ENCODE results near the gene SHTN1. TPM values are rescaled to one million over a fixed set of nuclear protein-coding genes. Genes with fewer than 3 reads are reported as not detected.

Gene SHTN1
- total and polyA plus RNA-seq, 10 of the 15 experiments (the other 5 are each of a cell fraction or from before 2014, with no cell fraction given): 0.79 to 4.0 (median 2.0) TPM

GRCh38 chr10:116998172-116998571, 6.8 kb downstream of the SHTN1 start:
- H3K9ac ChIP-seq (ENCODE audit: control insufficient read depth, insufficient read depth, low read length): no peak overlapping the region
- ChIA-PET SMC1A (ENCODE audit: uncharacterized antibody, unreplicated experiment) (no interaction called here), RAD21 (ENCODE audit: unreplicated experiment) (no interaction called here), POLR2A (no interaction called here), CTCF (no interaction called here)
- H3K27me3 ChIP-seq (replicated peaks in 1 of 2; ENCODE audit: control insufficient read depth in 2 of 2, insufficient read depth in 2 of 2, low read length in 1 of 2): peaks cover 0 to 3% of the 10 kb centered on the region in 2 experiments; a peak in 1 of 4 replicates
- WGBS (ENCODE audit: insufficient coverage, insufficient replicate concordance, low lambda C conversion rate, missing lambda C conversion rate): 58% methylated on average over 4 of the region's 4 CpGs
- no peak overlapping the region for H3K4me2 ChIP-seq (ENCODE audit: control insufficient read depth, insufficient read depth)
- H3K36me3 ChIP-seq (ENCODE audit: control insufficient read depth in 2 of 2, insufficient read depth in 2 of 2, low read length in 1 of 2): no peaks in the 10 kb centered on the region
- no peaks in the 10 kb centered on the region for H4K20me1 ChIP-seq (ENCODE audit: control insufficient read depth, insufficient read depth)
- TF ChIP-seq NFIC (IDR thresholded peaks at IDR 0.05; ENCODE audit: low read depth, low read length) (no peak), TBL1XR1 (IDR thresholded peaks at IDR 0.05; ENCODE audit: low read depth, low read length) (no peak), MYC (IDR thresholded peaks at IDR 0.05; ENCODE audit: insufficient read depth, insufficient read length, insufficient replicate concordance, low read length, severe bottlenecking) (no peak), MAX (IDR thresholded peaks at IDR 0.05; ENCODE audit: low read depth, low read length) (no peak), GABPA (IDR thresholded peaks at IDR 0.05; ENCODE audit: low read depth) (no peak), PAX5 (IDR thresholded peaks at IDR 0.05; ENCODE audit: borderline replicate concordance, low read depth, low read length) (no peak)
- in situ Hi-C loops (cut with MboI) (no loop called here), intact Hi-C loops (cut with micrococcal nuclease; ENCODE audit: unreplicated experiment) (loop anchor here (10.0 kb wide), 1 partner anchor 177 kb away; no protein-coding TSS in a partner anchor)
- H3K4me3 ChIP-seq: no peak overlapping the region
- no peak overlapping the region for H2AFZ ChIP-seq (ENCODE audit: control insufficient read depth, low read depth, low read length)
- no TSS peak for BruUV-seq (replicated peaks)
- H3K4me1 ChIP-seq (ENCODE audit: control insufficient read depth, insufficient read depth, low read length): no peaks in the 10 kb centered on the region
- FAIRE-seq: no peak
- ATAC-seq: no peak
- H3K79me2 ChIP-seq (ENCODE audit: control insufficient read depth, insufficient read depth, low read length): no peaks in the 10 kb centered on the region
- no peaks in the 10 kb centered on the region for H3K9me3 ChIP-seq (replicated peaks; ENCODE audit: control insufficient read depth, insufficient read depth, low read length)
- no peak overlapping the region for H3K27ac ChIP-seq (ENCODE audit: control insufficient read depth, insufficient read depth)
- no peak for DNase-seq (ENCODE audit: low read depth, low spot score)

DNA sequence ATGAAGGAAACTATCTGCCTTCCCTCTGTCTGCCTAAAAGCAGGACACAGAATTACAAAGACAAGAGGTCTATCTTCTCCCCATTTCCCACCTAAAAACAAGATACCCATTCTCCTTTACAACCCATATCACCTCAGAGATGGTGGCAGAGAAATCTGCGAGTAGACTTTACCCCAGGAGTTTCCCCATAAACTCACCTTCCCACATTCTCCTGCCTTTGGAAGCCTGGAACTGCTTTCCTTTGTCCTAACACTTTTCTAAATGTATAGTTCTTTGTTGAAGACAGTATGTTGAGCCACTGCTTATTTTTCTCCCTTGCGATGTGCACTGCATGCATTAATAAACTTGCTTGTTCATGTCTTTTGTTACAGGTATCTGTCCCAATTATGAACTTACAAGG, 8.0 kb downstream of the SHTN1 start:
- intact Hi-C loops (cut with micrococcal nuclease; ENCODE audit: unreplicated experiment): loop anchor here (10.0 kb wide), 1 partner anchor 178 kb away; no protein-coding TSS in a partner anchor
- RAD21 ChIA-PET (ENCODE audit: unreplicated experiment): no interaction called here
- no TSS peak for BruUV-seq (replicated peaks)
- in situ Hi-C loops (cut with MboI): no loop called here
- FAIRE-seq (no peak), DNase-seq (ENCODE audit: low read depth, low spot score) (no peak), ATAC-seq (no peak)
- Histone ChIP-seq H3K9me3 (replicated peaks; ENCODE audit: control insufficient read depth, insufficient read depth, low read length) (no peaks in the 10 kb centered on the region), H3K27ac (ENCODE audit: control insufficient read depth, insufficient read depth) (no peak overlapping the region), H3K9ac (ENCODE audit: control insufficient read depth, insufficient read depth, low read length) (no peak overlapping the region), H3K27me3 (replicated peaks in 1 of 2; ENCODE audit: control insufficient read depth in 2 of 2, insufficient read depth in 2 of 2, low read length in 1 of 2) (peaks cover 0 to 3% of the 10 kb centered on the region in 2 experiments; a peak in 1 of 4 replicates), H3K4me3 (no peak overlapping the region), H2AFZ (ENCODE audit: control insufficient read depth, low read depth, low read length) (no peak overlapping the region), H3K79me2 (ENCODE audit: control insufficient read depth, insufficient read depth, low read length) (no peaks in the 10 kb centered on the region), H3K36me3 (ENCODE audit: control insufficient read depth in 2 of 2, insufficient read depth in 2 of 2, low read length in 1 of 2) (no peaks in the 10 kb centered on the region), H4K20me1 (ENCODE audit: control insufficient read depth, insufficient read depth) (no peaks in the 10 kb centered on the region), H3K4me1 (ENCODE audit: control insufficient read depth, insufficient read depth, low read length) (no peaks in the 10 kb centered on the region), H3K4me2 (ENCODE audit: control insufficient read depth, insufficient read depth) (no peak overlapping the region)
- WGBS (ENCODE audit: insufficient coverage, insufficient replicate concordance, low lambda C conversion rate, missing lambda C conversion rate): 27% methylated on average over 2 of the region's 2 CpGs
- CTCF ChIA-PET: interaction anchor here (0.7 kb wide), 1 partner anchor 118 kb away, joined by 3 read pairs; no protein-coding TSS in a partner anchor
- POLR2A ChIA-PET: no interaction called here
- SMC1A ChIA-PET (ENCODE audit: uncharacterized antibody, unreplicated experiment): no interaction called here
- TF ChIP-seq SIN3A (IDR thresholded peaks at IDR 0.05; ENCODE audit: low read depth, low read length) (no peak), KAT2A (conservative IDR thresholded peaks at IDR 0.05; ENCODE audit: control insufficient read depth, low read depth, low read length) (no peak), PAX5 (IDR thresholded peaks at IDR 0.05; ENCODE audit: borderline replicate concordance, low read depth, low read length) (no peak), PAX8 (IDR thresholded peaks at IDR 0.05) (no peak), MEF2B (IDR thresholded peaks at IDR 0.05; ENCODE audit: partially characterized antibody, poor library complexity, severe bottlenecking) (no peak), NR2C2 (IDR thresholded peaks at IDR 0.05; ENCODE audit: borderline replicate concordance, control insufficient read depth, insufficient read length, low read depth) (no peak), NRF1 (conservative IDR thresholded peaks at IDR 0.05; ENCODE audit: low read depth, low read length) (no peak)
- TF ChIP-seq, protein P1, sequence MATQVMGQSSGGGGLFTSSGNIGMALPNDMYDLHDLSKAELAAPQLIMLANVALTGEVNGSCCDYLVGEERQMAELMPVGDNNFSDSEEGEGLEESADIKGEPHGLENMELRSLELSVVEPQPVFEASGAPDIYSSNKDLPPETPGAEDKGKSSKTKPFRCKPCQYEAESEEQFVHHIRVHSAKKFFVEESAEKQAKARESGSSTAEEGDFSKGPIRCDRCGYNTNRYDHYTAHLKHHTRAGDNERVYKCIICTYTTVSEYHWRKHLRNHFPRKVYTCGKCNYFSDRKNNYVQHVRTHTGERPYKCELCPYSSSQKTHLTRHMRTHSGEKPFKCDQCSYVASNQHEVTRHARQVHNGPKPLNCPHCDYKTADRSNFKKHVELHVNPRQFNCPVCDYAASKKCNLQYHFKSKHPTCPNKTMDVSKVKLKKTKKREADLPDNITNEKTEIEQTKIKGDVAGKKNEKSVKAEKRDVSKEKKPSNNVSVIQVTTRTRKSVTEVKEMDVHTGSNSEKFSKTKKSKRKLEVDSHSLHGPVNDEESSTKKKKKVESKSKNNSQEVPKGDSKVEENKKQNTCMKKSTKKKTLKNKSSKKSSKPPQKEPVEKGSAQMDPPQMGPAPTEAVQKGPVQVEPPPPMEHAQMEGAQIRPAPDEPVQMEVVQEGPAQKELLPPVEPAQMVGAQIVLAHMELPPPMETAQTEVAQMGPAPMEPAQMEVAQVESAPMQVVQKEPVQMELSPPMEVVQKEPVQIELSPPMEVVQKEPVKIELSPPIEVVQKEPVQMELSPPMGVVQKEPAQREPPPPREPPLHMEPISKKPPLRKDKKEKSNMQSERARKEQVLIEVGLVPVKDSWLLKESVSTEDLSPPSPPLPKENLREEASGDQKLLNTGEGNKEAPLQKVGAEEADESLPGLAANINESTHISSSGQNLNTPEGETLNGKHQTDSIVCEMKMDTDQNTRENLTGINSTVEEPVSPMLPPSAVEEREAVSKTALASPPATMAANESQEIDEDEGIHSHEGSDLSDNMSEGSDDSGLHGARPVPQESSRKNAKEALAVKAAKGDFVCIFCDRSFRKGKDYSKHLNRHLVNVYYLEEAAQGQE (IDR thresholded peaks at IDR 0.05; ENCODE audit: low read depth, low read length): no peak
- TF ChIP-seq, protein P2, sequence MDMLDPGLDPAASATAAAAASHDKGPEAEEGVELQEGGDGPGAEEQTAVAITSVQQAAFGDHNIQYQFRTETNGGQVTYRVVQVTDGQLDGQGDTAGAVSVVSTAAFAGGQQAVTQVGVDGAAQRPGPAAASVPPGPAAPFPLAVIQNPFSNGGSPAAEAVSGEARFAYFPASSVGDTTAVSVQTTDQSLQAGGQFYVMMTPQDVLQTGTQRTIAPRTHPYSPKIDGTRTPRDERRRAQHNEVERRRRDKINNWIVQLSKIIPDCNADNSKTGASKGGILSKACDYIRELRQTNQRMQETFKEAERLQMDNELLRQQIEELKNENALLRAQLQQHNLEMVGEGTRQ (IDR thresholded peaks at IDR 0.05; ENCODE audit: borderline replicate concordance, low read depth, low read length): no peak

Measured in GM12878 (cell line).